Testis (tissue), 3 donors: ENCODE measurements around the gene ELMO1. TPM values are rescaled to one million over a fixed set of nuclear protein-coding genes. Genes with fewer than 3 reads are reported as not detected.

Experiments used
- DNase-seq: peaks from one replicate; pipeline ENCODE4 v3.0.0-alpha.2; 2019
- H3K27ac ChIP-seq, 2 donors: fragments of 200-600 bp; sonication (generic); one replicate each; pipeline ENCODE4 v1.5.1; 2019
- H3K27me3 ChIP-seq: fragments of 200-600 bp; sonication (generic); one replicate; pipeline ENCODE4 v1.5.1; 2019
- H3K36me3 ChIP-seq: fragments of 200-600 bp; sonication (generic); one replicate; pipeline ENCODE4 v1.5.1; 2017; ENCODE audit warnings: low read depth; ENCODE audit errors: missing control alignments
- H3K4me1 ChIP-seq: fragments of 200-600 bp; sonication (generic); one replicate; pipeline ENCODE4 v1.5.1; 2019
- H3K4me3 ChIP-seq, 2 donors: fragments of 200-600 bp; sonication (generic); one replicate each; pipeline ENCODE4 v1.5.1; 2017 to 2019
- H3K9me3 ChIP-seq: fragments of 200-600 bp; sonication (generic); one replicate; pipeline ENCODE4 v1.5.1; 2017
- POLR2A ChIP-seq: fragments of 450-650 bp; IDR thresholded peaks from one replicate; pipeline ENCODE4 v1.6.1; 2017; ENCODE audit warnings: antibody characterized with exemption, mild to moderate bottlenecking, moderate library complexity
- WGBS, 2 donors: methylation state at CpG; one replicate each; pipeline ENCODE4 v1.1.5; 2018; 5-methylcytosine and 5-hydroxymethylcytosine counted together
- intact Hi-C: fragments of 100-400 bp; cut with DNase I; formaldehyde crosslinking; loops from one replicate; pipeline ENCODE4 v1.15.1; 2023; ENCODE audit warnings: low total_unique reads
- polyA plus RNA-seq: library from polyadenylated mRNA; stranded (reverse); fragments of 350-450 nt; fragmentation: Illumina TruSeq; extraction: RNeasy Lipid Tissue Mini Kit (QIAGEN cat#74804); gene quantifications from one replicate; pipeline ENCODE4 v1.2.3, GENCODE V29; 2014; ENCODE audit warnings: low read depth, low replicate concordance; ENCODE audit not compliant: insufficient read depth
- total RNA-seq, 2 donors: library from RNA; depleted of rRNA; stranded (reverse); fragments of >200 nt; gene quantifications; one replicate each; pipeline ENCODE4 v1.2.3, GENCODE V29; 2016
- TF ChIP-seq, protein P1 (sequence below), 3 experiments: fragments of 450-650 bp in 2 of 3; fragments of 200-600 bp in 1 of 3; sonication (generic) in 1 of 3; IDR thresholded peaks; one replicate each; pipeline ENCODE4 v1.5.1; 2016 to 2019; ENCODE audit warnings: antibody characterized with exemption in 3 of 3, mild to moderate bottlenecking in 2 of 3, moderate library complexity in 1 of 3

The ELMO1 gene
- total and polyA plus RNA-seq, 3 donors from 2014 or later = 12.9 to 47.2 (median 36.5) TPM

DNA sequence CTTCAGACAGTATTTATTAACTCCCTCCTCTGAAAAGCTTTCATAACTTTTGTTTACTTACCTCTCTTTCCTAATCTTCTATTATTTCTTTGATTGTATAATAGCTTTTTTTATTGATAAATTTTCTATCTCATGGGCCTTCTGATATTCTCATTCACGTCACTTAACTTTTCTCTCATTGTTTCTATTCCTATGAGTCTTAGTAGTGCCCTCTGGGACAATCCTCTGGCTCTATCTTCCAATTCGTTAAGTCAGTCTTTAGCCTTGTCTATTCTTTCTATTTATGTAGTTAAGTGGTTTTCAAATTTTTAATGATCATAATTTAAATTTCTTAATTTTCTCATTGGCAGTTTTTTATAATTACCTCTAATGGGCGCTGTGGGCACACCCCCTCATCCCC, 6.4 kb upstream of the ELMO1 start:
- H3K27ac ChIP-seq = no peak overlapping the region
- H3K9me3 ChIP-seq = no peaks in the 10 kb centered on the region
- 94 to 95% methylated on average over 3 of the region's 3 CpGs for WGBS, 2 donors
- TF ChIP-seq, protein P1, sequence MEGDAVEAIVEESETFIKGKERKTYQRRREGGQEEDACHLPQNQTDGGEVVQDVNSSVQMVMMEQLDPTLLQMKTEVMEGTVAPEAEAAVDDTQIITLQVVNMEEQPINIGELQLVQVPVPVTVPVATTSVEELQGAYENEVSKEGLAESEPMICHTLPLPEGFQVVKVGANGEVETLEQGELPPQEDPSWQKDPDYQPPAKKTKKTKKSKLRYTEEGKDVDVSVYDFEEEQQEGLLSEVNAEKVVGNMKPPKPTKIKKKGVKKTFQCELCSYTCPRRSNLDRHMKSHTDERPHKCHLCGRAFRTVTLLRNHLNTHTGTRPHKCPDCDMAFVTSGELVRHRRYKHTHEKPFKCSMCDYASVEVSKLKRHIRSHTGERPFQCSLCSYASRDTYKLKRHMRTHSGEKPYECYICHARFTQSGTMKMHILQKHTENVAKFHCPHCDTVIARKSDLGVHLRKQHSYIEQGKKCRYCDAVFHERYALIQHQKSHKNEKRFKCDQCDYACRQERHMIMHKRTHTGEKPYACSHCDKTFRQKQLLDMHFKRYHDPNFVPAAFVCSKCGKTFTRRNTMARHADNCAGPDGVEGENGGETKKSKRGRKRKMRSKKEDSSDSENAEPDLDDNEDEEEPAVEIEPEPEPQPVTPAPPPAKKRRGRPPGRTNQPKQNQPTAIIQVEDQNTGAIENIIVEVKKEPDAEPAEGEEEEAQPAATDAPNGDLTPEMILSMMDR (IDR thresholded peaks at IDR 0.05) = no peak
- no peak for TF ChIP-seq POLR2A
- no peaks in the 10 kb centered on the region for H3K36me3 ChIP-seq
- no peak for DNase-seq
- H3K27me3 ChIP-seq = no peaks in the 10 kb centered on the region
- H3K4me1 ChIP-seq = no peaks in the 10 kb centered on the region
- no peak overlapping the region for H3K4me3 ChIP-seq
- intact Hi-C loops = no loop called here

DNA sequence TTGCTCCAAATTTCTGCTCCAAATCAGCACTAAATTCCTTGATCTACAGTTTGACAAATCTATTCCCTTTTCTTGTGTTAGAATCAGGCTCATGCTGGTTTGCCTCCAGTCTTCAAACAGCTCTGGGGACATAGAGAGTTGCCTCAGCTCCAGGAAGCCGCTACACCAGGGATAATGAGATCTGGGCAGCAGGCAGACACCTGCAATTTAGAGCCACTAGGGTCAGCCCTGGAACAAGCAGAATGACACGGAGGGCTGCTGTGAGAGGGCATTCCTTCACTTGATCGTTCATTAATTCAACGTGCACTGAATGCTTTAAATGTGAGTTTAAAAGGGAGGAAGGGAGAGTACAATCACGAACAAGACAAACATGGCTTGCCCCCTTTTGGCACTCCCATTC, 3.7 kb upstream of the ELMO1 start:
- intact Hi-C loops = no loop called here
- Histone ChIP-seq H3K27ac (no peak overlapping the region), H3K4me3 (no peak overlapping the region), H3K27me3 (no peaks in the 10 kb centered on the region), H3K36me3 (no peaks in the 10 kb centered on the region), H3K4me1 (no peaks in the 10 kb centered on the region), H3K9me3 (no peaks in the 10 kb centered on the region)
- TF ChIP-seq, protein P1 (IDR thresholded peaks at IDR 0.05) = no peak
- no peak for TF ChIP-seq POLR2A
- WGBS, 2 donors = 80 to 87% methylated on average over 5 of the region's 5 CpGs
- no peak for DNase-seq

DNA sequence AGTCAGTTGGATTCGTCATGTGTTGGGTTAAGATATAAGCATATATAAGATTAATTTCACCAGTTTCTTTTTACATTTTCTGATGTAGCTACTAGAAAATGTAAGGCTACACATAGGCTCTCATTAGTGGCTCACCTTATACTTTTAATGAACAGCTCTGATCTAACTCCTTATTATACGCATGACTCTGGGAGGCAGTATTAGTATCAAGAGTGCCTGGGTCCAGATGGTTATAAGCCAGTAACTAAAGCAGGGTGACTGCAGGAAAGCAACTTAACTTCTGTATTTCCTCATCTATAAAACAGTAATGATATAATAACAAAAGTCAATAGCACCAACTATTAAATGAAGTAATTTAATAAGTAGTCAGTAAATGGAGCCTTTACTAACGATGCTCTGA, 1.4 kb upstream of the ELMO1 start:
- Histone ChIP-seq H3K4me1 (no peaks in the 10 kb centered on the region), H3K36me3 (no peaks in the 10 kb centered on the region), H3K9me3 (no peaks in the 10 kb centered on the region), H3K27ac (no peak overlapping the region), H3K4me3 (no peak overlapping the region), H3K27me3 (no peaks in the 10 kb centered on the region)
- 81 to 92% methylated on average over 3 of the region's 3 CpGs for WGBS, 2 donors
- TF ChIP-seq POLR2A = no peak
- DNase-seq = no peak
- intact Hi-C loops = no loop called here

DNA sequence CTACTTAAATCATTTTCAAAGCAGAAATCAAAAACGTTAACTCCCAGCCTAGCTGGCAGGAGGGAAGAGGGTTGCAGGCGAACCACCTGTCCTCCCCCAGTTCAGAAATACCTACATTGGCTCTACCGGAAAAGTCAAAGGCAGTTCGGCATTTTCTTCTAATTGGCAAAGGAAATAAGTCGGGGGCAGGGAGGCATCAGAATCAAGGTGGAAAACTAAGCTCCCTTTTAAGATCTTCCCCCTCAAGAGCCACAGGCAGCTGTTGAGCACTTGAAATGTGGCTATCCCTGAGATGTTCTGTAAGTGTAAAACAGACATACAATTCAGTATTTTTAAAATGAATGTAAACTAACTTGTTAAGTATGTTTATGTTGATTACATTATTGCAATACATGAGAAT, 957 bp upstream of the ELMO1 start:
- Histone ChIP-seq H3K4me3 (no peak overlapping the region), H3K27me3 (no peaks in the 10 kb centered on the region), H3K4me1 (no peaks in the 10 kb centered on the region), H3K27ac (no peak overlapping the region), H3K9me3 (no peaks in the 10 kb centered on the region), H3K36me3 (no peaks in the 10 kb centered on the region)
- intact Hi-C loops = no loop called here
- no peak for TF ChIP-seq POLR2A
- TF ChIP-seq, protein P1 (IDR thresholded peaks at IDR 0.05) = no peak
- no peak for DNase-seq
- WGBS, 2 donors = 26 to 29% methylated on average over 5 of the region's 5 CpGs

DNA sequence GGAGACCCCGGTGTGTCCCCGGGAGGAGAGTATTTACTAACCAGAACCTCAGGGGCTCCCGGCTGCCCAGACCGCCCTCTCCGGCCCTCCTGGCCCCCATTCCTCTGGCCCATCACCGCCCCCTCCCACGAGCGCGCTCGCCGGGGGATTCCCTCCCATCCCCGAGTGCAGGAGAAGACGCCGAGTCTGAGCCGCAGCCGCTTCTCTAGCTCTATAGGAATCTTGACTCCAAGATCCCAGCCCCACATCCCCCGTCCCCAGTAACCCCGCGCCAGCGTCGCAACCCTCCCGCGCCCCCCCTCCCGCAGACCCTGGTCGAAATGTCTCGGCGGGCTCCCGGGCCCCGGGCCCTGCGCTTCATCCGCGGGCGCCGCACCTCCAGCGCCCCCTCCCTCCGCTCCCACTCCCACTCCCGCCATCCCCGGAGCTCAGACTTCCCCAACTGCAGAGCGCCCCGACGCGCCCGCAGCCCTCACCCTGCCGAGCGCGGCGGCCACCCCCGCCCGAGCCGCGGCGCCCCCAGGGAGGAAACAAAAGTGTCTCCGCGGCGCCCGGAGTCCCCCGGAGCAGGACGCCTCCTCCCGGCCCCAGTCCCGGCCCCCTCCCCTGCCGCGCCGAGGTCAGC, 541 bp downstream of the ELMO1 start:
- WGBS, 2 donors = 0 to 1% methylated on average over 16 to 55 of the region's 63 CpGs
- Histone ChIP-seq H3K27ac (peak overlapping the region; percentile 84 to 85), H3K27me3 (no peaks in the 10 kb centered on the region), H3K4me3 (peak overlapping the region; percentile 74 to 82), H3K36me3 (no peaks in the 10 kb centered on the region), H3K9me3 (no peaks in the 10 kb centered on the region), H3K4me1 (peaks cover 7% of the 10 kb centered on the region)
- DNase-seq = peak; percentile 31
- intact Hi-C loops = no loop called here
- no peak for TF ChIP-seq POLR2A
- TF ChIP-seq, protein P1 (IDR thresholded peaks at IDR 0.05) = no peak
